ENCODE data around the gene NTF4. TPM values are rescaled to one million over a fixed set of nuclear protein-coding genes. Genes with fewer than 3 reads are reported as not detected.

NTF4 gene
- total and polyA plus RNA-seq, 9 donors, result 0.13 to 0.46 (median 0.25) TPM; not detected in 5

DNA sequence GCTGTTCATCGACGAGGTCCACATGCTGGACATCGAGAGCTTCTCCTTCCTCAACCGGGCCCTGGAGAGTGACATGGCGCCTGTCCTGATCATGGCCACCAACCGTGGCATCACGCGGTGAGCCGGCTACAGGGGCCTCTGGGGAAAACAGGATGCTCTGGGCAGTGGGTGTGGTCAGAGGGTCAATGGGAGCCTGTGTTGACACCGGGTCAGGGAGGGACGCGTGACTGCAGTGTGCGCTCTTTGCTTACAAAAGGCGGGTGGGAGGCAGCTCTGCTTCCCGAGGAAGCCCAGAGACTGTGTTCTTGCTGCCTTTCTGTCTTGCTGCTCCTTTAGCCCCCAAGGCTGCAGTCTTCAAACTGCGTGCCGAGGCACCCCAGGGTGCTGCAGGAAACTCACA is 53.4 kb downstream of the NTF4 start:
- intact Hi-C loops (cut with DNase I), result no loop called here
- no peaks in the 10 kb centered on the region for H3K27me3 ChIP-seq

More for the DNA sequence above, 53.4 kb downstream of the NTF4 start:
- TF ChIP-seq POLR2A (IDR thresholded peaks at IDR 0.05) (no peak), EP300 (IDR thresholded peaks at IDR 0.05) (no peak)
- TF ChIP-seq, protein P1, sequence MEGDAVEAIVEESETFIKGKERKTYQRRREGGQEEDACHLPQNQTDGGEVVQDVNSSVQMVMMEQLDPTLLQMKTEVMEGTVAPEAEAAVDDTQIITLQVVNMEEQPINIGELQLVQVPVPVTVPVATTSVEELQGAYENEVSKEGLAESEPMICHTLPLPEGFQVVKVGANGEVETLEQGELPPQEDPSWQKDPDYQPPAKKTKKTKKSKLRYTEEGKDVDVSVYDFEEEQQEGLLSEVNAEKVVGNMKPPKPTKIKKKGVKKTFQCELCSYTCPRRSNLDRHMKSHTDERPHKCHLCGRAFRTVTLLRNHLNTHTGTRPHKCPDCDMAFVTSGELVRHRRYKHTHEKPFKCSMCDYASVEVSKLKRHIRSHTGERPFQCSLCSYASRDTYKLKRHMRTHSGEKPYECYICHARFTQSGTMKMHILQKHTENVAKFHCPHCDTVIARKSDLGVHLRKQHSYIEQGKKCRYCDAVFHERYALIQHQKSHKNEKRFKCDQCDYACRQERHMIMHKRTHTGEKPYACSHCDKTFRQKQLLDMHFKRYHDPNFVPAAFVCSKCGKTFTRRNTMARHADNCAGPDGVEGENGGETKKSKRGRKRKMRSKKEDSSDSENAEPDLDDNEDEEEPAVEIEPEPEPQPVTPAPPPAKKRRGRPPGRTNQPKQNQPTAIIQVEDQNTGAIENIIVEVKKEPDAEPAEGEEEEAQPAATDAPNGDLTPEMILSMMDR (IDR thresholded peaks at IDR 0.05), result no peak
- H3K4me3 ChIP-seq, result no peak overlapping the region
- WGBS, 3 donors, result 83 to 94% (median 83%) methylated on average over 17 of the region's 17 CpGs
- no peak for DNase-seq
- H3K9me3 ChIP-seq, result no peaks in the 10 kb centered on the region
- H3K27ac ChIP-seq, result no peak overlapping the region
- no peaks in the 10 kb centered on the region for H3K4me1 ChIP-seq (ENCODE audit: insufficient read depth)
- H3K36me3 ChIP-seq, result no peaks in the 10 kb centered on the region

Small RNAs within 50 kb of the gene (small RNA-seq; reads per million reads assigned to genes)
- not detected for gene RN7SL708P

Other genes with a start within 250 kb of the NTF4 start
- gene HSD17B14, start 228.3 kb downstream of the NTF4 start, total RNA-seq, result 10 to 100 TPM; 22.9 to 82.8 (median 46.1) TPM
- gene HSD17B14, start 228.3 kb downstream of the NTF4 start, polyA plus RNA-seq, result 10 to 100 TPM; 10.6 to 78.7 TPM
- gene PLEKHA4, start 196.2 kb downstream of the NTF4 start, total RNA-seq, result 10 to 100 TPM; 18.3 to 96.5 (median 52.7) TPM
- gene PLEKHA4, start 196.2 kb downstream of the NTF4 start, polyA plus RNA-seq, result 10 to 100 TPM; 18.8 to 50.9 TPM
- 100 to 1,000 TPM in 1 of 7 donors, 10 to 100 TPM in 6; 22.8 to 156 (median 40.1) TPM for gene PPP1R15A, start 192.4 kb downstream of the NTF4 start, total RNA-seq
- 10 to 100 TPM; 63.2 to 66.2 TPM for gene PPP1R15A, start 192.4 kb downstream of the NTF4 start, polyA plus RNA-seq
- 1 to 10 TPM in 5 of 7 donors, not detected in 2; 1.8 to 3.3 (median 2.5) TPM for gene TULP2, start 166.1 kb downstream of the NTF4 start, total RNA-seq
- gene TULP2, start 166.1 kb downstream of the NTF4 start, polyA plus RNA-seq, result under 1 TPM; 0.35 to 0.40 TPM
- 100 to 1,000 TPM; 128 to 249 (median 189) TPM for gene NUCB1, start 164.5 kb downstream of the NTF4 start, total RNA-seq
- gene NUCB1, start 164.5 kb downstream of the NTF4 start, polyA plus RNA-seq, result 100 to 1,000 TPM; 141 to 230 TPM
- under 1 TPM in 4 of 7 donors, not detected in 3; 0.28 to 0.78 (median 0.68) TPM for gene DHDH, start 131.1 kb downstream of the NTF4 start, total RNA-seq
- gene DHDH, start 131.1 kb downstream of the NTF4 start, polyA plus RNA-seq, result under 1 TPM in 1 of 2 donors, not detected in 1; 0.52 TPM
- 10 to 100 TPM; 10.6 to 57.7 (median 45.9) TPM for gene BAX, start 109.9 kb downstream of the NTF4 start, total RNA-seq
- gene BAX, start 109.9 kb downstream of the NTF4 start, polyA plus RNA-seq, result 10 to 100 TPM; 14.6 to 48.1 TPM
- 1,000 to 10,000 TPM; 1,608 to 2,908 (median 2,022) TPM for gene FTL, start 99.5 kb downstream of the NTF4 start, total RNA-seq
- 1,000 to 10,000 TPM; 2,697 to 3,617 TPM for gene FTL, start 99.5 kb downstream of the NTF4 start, polyA plus RNA-seq
- gene GYS1, start 71.5 kb downstream of the NTF4 start, total RNA-seq, result 10 to 100 TPM; 16.3 to 33.6 (median 29.0) TPM
- 10 to 100 TPM; 17.0 to 32.5 TPM for gene GYS1, start 71.5 kb downstream of the NTF4 start, polyA plus RNA-seq
- 100 to 1,000 TPM in 1 of 7 donors, 10 to 100 TPM in 6; 44.8 to 101 (median 56.6) TPM for gene RUVBL2, start 70.9 kb downstream of the NTF4 start, total RNA-seq
- 10 to 100 TPM; 11.4 to 53.1 TPM for gene RUVBL2, start 70.9 kb downstream of the NTF4 start, polyA plus RNA-seq
- gene LHB, start 47.7 kb downstream of the NTF4 start, total RNA-seq, result not detected
- not detected for gene LHB, start 47.7 kb downstream of the NTF4 start, polyA plus RNA-seq
- not detected for gene CGB3, start 40.5 kb downstream of the NTF4 start, total RNA-seq
- gene CGB3, start 40.5 kb downstream of the NTF4 start, polyA plus RNA-seq, result not detected
- gene CGB2, start 32.9 kb downstream of the NTF4 start, total RNA-seq, result not detected
- gene CGB2, start 32.9 kb downstream of the NTF4 start, polyA plus RNA-seq, result not detected
- not detected for gene CGB1, start 27.9 kb downstream of the NTF4 start, total RNA-seq
- not detected for gene CGB1, start 27.9 kb downstream of the NTF4 start, polyA plus RNA-seq
- not detected for gene CGB5, start 21.0 kb downstream of the NTF4 start, total RNA-seq
- not detected for gene CGB5, start 21.0 kb downstream of the NTF4 start, polyA plus RNA-seq
- under 1 TPM in 1 of 7 donors, not detected in 6; 0.46 TPM for gene CGB8, start 15.7 kb downstream of the NTF4 start, total RNA-seq
- not detected for gene CGB8, start 15.7 kb downstream of the NTF4 start, polyA plus RNA-seq
- not detected for gene CGB7, start 7.1 kb downstream of the NTF4 start, total RNA-seq
- under 1 TPM in 1 of 2 donors, not detected in 1; 0.15 TPM for gene CGB7, start 7.1 kb downstream of the NTF4 start, polyA plus RNA-seq
- gene KCNA7, start 7.9 kb upstream of the NTF4 start, total RNA-seq, result not detected
- not detected for gene KCNA7, start 7.9 kb upstream of the NTF4 start, polyA plus RNA-seq
- gene SNRNP70, start 20.6 kb upstream of the NTF4 start, total RNA-seq, result 100 to 1,000 TPM; 181 to 284 (median 252) TPM
- gene SNRNP70, start 20.6 kb upstream of the NTF4 start, polyA plus RNA-seq, result 100 to 1,000 TPM; 133 to 366 TPM
- 1 to 10 TPM; 6.6 to 9.8 (median 8.5) TPM for gene LIN7B, start 49.6 kb upstream of the NTF4 start, total RNA-seq
- gene LIN7B, start 49.6 kb upstream of the NTF4 start, polyA plus RNA-seq, result 1 to 10 TPM in 1 of 2 donors, under 1 TPM in 1; 0.82 to 8.9 TPM
- gene C19orf73, start 54.3 kb upstream of the NTF4 start, total RNA-seq, result 1 to 10 TPM in 1 of 7 donors, under 1 TPM in 3, not detected in 3; 0.45 to 1.5 (median 0.46) TPM
- under 1 TPM in 1 of 2 donors, not detected in 1; 0.42 TPM for gene C19orf73, start 54.3 kb upstream of the NTF4 start, polyA plus RNA-seq
- gene PPFIA3, start 54.7 kb upstream of the NTF4 start, total RNA-seq, result 1 to 10 TPM in 6 of 7 donors, under 1 TPM in 1; 0.72 to 6.1 (median 3.2) TPM
- gene PPFIA3, start 54.7 kb upstream of the NTF4 start, polyA plus RNA-seq, result 1 to 10 TPM in 1 of 2 donors, under 1 TPM in 1; 0.55 to 5.8 TPM
- gene HRC, start 90.6 kb upstream of the NTF4 start, total RNA-seq, result 1 to 10 TPM in 5 of 7 donors, under 1 TPM in 2; 0.36 to 3.0 (median 2.1) TPM
- 10 to 100 TPM in 1 of 2 donors, 1 to 10 TPM in 1; 4.0 to 10.5 TPM for gene HRC, start 90.6 kb upstream of the NTF4 start, polyA plus RNA-seq
- gene TRPM4, start 93.0 kb upstream of the NTF4 start, total RNA-seq, result 10 to 100 TPM in 2 of 7 donors, 1 to 10 TPM in 5; 1.2 to 12.2 (median 8.2) TPM
- 1 to 10 TPM; 1.1 to 5.1 TPM for gene TRPM4, start 93.0 kb upstream of the NTF4 start, polyA plus RNA-seq

All from ovary (tissue), 9 donors.